Right atrium auricular region (tissue), 2 donors: ENCODE measurements around the gene HIGD1C. TPM values are rescaled to one million over a fixed set of nuclear protein-coding genes. Genes with fewer than 3 reads are reported as not detected.
A peak's percentile ranks its signal among the peaks of the same experiment; 100 is the strongest.
"Not testable (repeated sequence)": the region's sequence is repeated elsewhere in the genome, so short reads cannot be mapped to it uniquely, and the experiment has no call there.

Source experiments
- DNase-seq: peaks from one replicate; pipeline ENCODE4 v3.0.0-alpha.2; 2019; ENCODE audit warnings: low spot score
- H3K27ac ChIP-seq, 2 donors: fragments of 200-600 bp; sonication (generic); 1 replicate in 1 of 2; 2 replicates in 1 of 2; pipeline ENCODE4 v1.5.1; 2016 to 2019
- H3K27me3 ChIP-seq, 2 donors: fragments of 200-600 bp; sonication (generic); one replicate each; pipeline versions ENCODE4 v1.5.1 to v1.6.0; 2017 to 2019
- H3K36me3 ChIP-seq: fragments of 200-600 bp; sonication (generic); one replicate; pipeline ENCODE4 v1.5.1; 2016
- H3K4me1 ChIP-seq, 2 donors: fragments of 200-600 bp; sonication (generic); one replicate each; pipeline versions ENCODE4 v1.5.1 to v1.6.0; 2017 to 2019
- H3K4me3 ChIP-seq, 2 donors: fragments of 200-600 bp; sonication (generic); 1 replicate in 1 of 2; 2 replicates in 1 of 2; pipeline ENCODE4 v1.5.1; 2017 to 2019; ENCODE audit warnings: mild to moderate bottlenecking in 1 of 2, moderate library complexity in 1 of 2
- H3K9me3 ChIP-seq, 2 donors: fragments of 200-600 bp; sonication (generic); one replicate each; pipeline ENCODE4 v1.5.1; 2019
- total RNA-seq, 2 donors: library from RNA; depleted of rRNA; stranded (reverse); fragments of >200 nt; gene quantifications; one replicate each; pipeline ENCODE4 v1.1.0, GENCODE V29; 2016
- TF ChIP-seq, protein P1 (sequence below), 2 donors: fragments of 200-600 bp; sonication (generic); IDR thresholded peaks; one replicate each; pipeline ENCODE4 v1.5.1; 2019; ENCODE audit warnings: antibody characterized with exemption in 2 of 2

HIGD1C gene
- total RNA-seq, 2 donors from 2014 or later: not detected

GRCh38 chr12:50928392-50928791 lies 24.0 kb upstream of the HIGD1C start:
- H3K4me3 ChIP-seq: peak overlapping the region; percentile 51 to 81
- no peaks in the 10 kb centered on the region for H3K9me3 ChIP-seq
- no peaks in the 10 kb centered on the region for H3K27me3 ChIP-seq
- TF ChIP-seq, protein P1, sequence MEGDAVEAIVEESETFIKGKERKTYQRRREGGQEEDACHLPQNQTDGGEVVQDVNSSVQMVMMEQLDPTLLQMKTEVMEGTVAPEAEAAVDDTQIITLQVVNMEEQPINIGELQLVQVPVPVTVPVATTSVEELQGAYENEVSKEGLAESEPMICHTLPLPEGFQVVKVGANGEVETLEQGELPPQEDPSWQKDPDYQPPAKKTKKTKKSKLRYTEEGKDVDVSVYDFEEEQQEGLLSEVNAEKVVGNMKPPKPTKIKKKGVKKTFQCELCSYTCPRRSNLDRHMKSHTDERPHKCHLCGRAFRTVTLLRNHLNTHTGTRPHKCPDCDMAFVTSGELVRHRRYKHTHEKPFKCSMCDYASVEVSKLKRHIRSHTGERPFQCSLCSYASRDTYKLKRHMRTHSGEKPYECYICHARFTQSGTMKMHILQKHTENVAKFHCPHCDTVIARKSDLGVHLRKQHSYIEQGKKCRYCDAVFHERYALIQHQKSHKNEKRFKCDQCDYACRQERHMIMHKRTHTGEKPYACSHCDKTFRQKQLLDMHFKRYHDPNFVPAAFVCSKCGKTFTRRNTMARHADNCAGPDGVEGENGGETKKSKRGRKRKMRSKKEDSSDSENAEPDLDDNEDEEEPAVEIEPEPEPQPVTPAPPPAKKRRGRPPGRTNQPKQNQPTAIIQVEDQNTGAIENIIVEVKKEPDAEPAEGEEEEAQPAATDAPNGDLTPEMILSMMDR (IDR thresholded peaks at IDR 0.05): no peak
- DNase-seq: no peak
- H3K27ac ChIP-seq: peak overlapping the region in 1 of 2 donors; percentile 91
- peaks cover 0 to 45% of the 10 kb centered on the region in 2 donors for H3K4me1 ChIP-seq
- peaks cover 23% of the 10 kb centered on the region for H3K36me3 ChIP-seq

- TF ChIP-seq, protein P1 (IDR thresholded peaks at IDR 0.05): no peak
- H3K27ac ChIP-seq: no peak overlapping the region
- H3K27me3 ChIP-seq: no peaks in the 10 kb centered on the region
- peaks cover 0 to 51% of the 10 kb centered on the region in 2 donors for H3K4me1 ChIP-seq
- H3K9me3 ChIP-seq: no peaks in the 10 kb centered on the region
- DNase-seq: no peak
- peaks cover 23% of the 10 kb centered on the region for H3K36me3 ChIP-seq
- H3K4me3 ChIP-seq: no peak overlapping the region
These were observed 22.5 kb upstream of the HIGD1C start for GRCh38 chr12:50929831-50930230.

DNA sequence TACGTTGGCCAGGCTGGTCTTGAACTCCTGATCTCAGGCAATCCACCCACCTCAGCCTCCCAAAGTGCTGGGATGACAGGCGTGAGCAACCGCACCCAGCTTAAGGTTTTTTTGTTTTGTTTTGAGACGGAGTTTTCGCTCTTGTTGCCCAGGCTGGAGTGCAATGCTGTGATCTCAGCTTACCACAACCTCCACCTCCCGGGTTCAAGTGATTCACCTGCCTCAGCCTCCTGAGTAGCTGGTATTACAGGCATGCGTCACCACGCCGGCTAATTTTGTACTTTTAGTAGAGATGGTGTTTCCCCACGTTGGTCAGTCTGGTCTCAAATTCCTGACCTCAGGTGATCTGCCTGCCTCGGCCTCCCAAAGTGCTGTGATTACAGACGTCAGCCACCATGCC lies 21.9 kb upstream of the HIGD1C start:
- not testable (repeated sequence) for H3K27ac ChIP-seq, DNase-seq, H3K9me3 ChIP-seq, H3K4me3 ChIP-seq, H3K27me3 ChIP-seq
- Histone ChIP-seq H3K4me1 (peaks cover 0 to 57% of the 10 kb centered on the region in 2 donors), H3K36me3 (peaks cover 23% of the 10 kb centered on the region)

GRCh38 chr12:50932787-50933280 lies 19.5 kb upstream of the HIGD1C start:
- peaks cover 23% of the 10 kb centered on the region for H3K36me3 ChIP-seq
- no peak overlapping the region for H3K4me3 ChIP-seq
- no peaks in the 10 kb centered on the region for H3K27me3 ChIP-seq
- no peaks in the 10 kb centered on the region for H3K9me3 ChIP-seq
- TF ChIP-seq, protein P1 (IDR thresholded peaks at IDR 0.05): no peak
- H3K4me1 ChIP-seq: peaks cover 0 to 55% of the 10 kb centered on the region in 2 donors
- DNase-seq: no peak
- peak overlapping the region; percentile 65 to 82 for H3K27ac ChIP-seq

DNA sequence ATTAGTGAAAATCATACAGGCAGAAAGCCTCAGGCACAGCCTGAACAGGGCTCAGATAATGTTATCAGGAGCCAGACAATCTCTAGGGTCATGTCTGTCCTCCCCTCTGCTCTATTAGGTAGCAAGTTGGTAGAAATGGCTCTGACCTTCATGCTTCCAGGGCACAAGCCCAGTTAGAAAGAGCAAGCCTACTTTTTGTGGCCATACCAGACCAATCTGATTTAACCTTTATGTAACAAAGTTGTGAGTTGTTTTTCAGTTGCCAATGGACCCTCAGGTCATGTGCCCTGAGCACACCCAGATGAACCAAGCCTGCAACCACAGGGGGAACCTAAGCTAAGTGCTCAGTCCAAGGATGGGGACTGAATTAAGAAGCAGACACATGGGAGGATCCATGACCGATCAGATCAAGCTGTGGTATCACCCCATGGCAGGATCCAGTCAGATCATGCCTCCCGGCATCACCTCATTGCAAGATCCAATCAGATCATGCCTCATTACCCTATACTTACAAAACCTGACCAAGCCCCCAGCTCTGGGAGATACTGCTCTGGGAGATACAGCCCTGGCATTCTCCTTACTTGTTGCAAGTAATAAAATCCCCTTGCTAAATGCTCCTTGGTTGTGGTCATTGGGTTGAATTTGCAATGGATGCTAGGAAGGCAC lies 18.8 kb upstream of the HIGD1C start:
- TF ChIP-seq, protein P1 (IDR thresholded peaks at IDR 0.05): no peak
- Histone ChIP-seq H3K27me3 (no peaks in the 10 kb centered on the region), H3K27ac (peak overlapping the region; percentile 65 to 82), H3K9me3 (no peaks in the 10 kb centered on the region), H3K4me1 (peaks cover 0 to 47% of the 10 kb centered on the region in 2 donors), H3K4me3 (no peak overlapping the region), H3K36me3 (peaks cover 23% of the 10 kb centered on the region)
- DNase-seq: no peak

DNA sequence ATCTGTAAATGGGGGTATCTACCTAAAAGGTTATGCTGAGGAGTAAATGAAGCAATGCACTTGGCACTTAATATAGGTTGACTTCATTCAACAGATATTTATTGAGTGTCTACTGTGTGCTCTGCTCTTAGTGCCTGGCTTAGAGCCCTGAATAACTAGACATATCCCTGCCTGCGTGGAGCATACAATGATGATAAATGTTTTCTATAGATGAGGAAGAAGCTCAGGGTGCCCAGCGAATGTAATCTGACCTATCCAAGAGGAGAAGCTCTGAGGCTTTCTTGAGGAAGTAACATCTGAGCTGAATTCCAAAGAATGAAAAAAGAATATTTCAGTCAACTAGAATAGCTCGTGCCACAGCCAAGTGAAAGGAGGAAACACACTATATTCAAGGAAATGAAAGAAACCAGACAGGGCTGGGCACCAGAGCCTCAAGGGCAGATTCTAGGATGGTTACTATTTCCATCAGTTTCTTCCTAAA lies 17.9 kb upstream of the HIGD1C start:
- Histone ChIP-seq H3K36me3 (peaks cover 20% of the 10 kb centered on the region), H3K27me3 (no peaks in the 10 kb centered on the region), H3K4me3 (peak overlapping the region in 1 of 2 donors; percentile 2), H3K9me3 (no peaks in the 10 kb centered on the region), H3K27ac (peak overlapping the region; percentile 65 to 82), H3K4me1 (peaks cover 0 to 40% of the 10 kb centered on the region in 2 donors)
- DNase-seq: no peak
- TF ChIP-seq, protein P1 (IDR thresholded peaks at IDR 0.05): no peak
